Measurements from ENCODE around the gene ARCN1. TPM values are rescaled to one million over a fixed set of nuclear protein-coding genes. Genes with fewer than 3 reads are reported as not detected.
"Not testable (repeated sequence)": the region's sequence is repeated elsewhere in the genome, so short reads cannot be mapped to it uniquely, and the experiment has no call there.

ARCN1 gene
- total and polyA plus RNA-seq, 12 donors: 42.6 to 274 (median 104) TPM

DNA sequence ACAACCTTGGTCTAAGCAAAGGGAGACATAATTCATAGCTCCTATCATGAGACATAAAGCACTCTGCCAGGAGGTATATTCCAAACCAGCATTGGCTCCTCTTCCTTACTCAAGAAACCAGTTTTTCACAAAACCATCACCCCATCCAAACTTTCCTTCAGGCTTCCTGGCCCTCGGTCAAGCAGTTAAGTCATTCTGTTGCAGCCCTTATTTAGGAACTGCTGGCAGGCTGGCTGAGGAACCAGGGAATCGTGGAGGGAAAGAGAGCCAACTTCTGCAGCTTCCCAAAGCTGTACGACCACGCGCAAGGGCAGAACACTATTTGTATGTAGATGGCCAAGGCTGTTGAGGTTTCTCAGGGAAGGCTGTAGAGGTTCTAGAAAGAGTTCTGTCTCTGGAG, 7.2 kb upstream of the ARCN1 start:
- Histone ChIP-seq H3K27me3 (no peaks in the 10 kb centered on the region), H3K4me1 (replicated peaks in 1 of 2) (peaks cover 0 to 5% of the 10 kb centered on the region in 2 donors), H3K9me3 (replicated peaks in 1 of 3) (no peaks in the 10 kb centered on the region), H3K27ac (peak overlapping the region in 1 of 5 donors; percentile 15), H3K36me3 (replicated peaks in 1 of 2) (no peaks in the 10 kb centered on the region), H3K4me3 (peak overlapping the region in 2 of 4 donors; percentile 38 to 48)
- intact Hi-C loops (cut with DNase I): no loop called here
- peak in 1 of 7 donors; percentile 26 for DNase-seq
- TF ChIP-seq, protein P1, sequence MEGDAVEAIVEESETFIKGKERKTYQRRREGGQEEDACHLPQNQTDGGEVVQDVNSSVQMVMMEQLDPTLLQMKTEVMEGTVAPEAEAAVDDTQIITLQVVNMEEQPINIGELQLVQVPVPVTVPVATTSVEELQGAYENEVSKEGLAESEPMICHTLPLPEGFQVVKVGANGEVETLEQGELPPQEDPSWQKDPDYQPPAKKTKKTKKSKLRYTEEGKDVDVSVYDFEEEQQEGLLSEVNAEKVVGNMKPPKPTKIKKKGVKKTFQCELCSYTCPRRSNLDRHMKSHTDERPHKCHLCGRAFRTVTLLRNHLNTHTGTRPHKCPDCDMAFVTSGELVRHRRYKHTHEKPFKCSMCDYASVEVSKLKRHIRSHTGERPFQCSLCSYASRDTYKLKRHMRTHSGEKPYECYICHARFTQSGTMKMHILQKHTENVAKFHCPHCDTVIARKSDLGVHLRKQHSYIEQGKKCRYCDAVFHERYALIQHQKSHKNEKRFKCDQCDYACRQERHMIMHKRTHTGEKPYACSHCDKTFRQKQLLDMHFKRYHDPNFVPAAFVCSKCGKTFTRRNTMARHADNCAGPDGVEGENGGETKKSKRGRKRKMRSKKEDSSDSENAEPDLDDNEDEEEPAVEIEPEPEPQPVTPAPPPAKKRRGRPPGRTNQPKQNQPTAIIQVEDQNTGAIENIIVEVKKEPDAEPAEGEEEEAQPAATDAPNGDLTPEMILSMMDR (IDR thresholded peaks at IDR 0.05): no peak
- TF ChIP-seq POLR2A (IDR thresholded peaks at IDR 0.05): no peak
- WGBS, 4 donors: 29 to 54% (median 43%) methylated on average over 3 to 5 of the region's 5 CpGs

DNA sequence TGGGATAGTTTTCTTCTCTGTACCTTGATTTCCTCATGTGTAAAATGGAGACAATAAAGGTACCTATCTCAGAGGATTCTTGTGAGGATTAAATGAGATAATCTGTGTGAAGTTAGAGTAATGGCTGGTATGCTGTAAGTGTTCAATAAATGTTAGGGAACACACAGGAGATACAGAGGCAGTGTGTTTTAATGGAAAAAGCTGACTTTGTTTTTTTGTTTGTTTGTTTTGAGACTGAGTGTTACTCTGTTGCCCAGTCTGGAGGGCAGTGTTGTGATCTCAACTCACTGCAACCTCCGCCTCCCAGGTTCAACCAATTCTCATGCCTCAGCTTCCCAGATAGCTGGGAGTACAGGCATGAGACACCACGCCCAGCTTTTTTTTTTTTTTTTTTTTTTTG, 2.5 kb upstream of the ARCN1 start:
- no peaks in the 10 kb centered on the region for H3K27me3 ChIP-seq
- peaks cover 3 to 25% of the 10 kb centered on the region in 2 donors for H3K4me1 ChIP-seq (replicated peaks in 1 of 2)
- DNase-seq: no peak
- no peaks in the 10 kb centered on the region for H3K9me3 ChIP-seq (replicated peaks in 1 of 3)
- no peak overlapping the region for H3K27ac ChIP-seq
- H3K36me3 ChIP-seq (replicated peaks in 1 of 2): no peaks in the 10 kb centered on the region
- intact Hi-C loops (cut with DNase I): no loop called here
- no peak overlapping the region for H3K4me3 ChIP-seq
- no peak for TF ChIP-seq POLR2A (IDR thresholded peaks at IDR 0.05)
- TF ChIP-seq, protein P1 (IDR thresholded peaks at IDR 0.05): no peak
- WGBS, 4 donors: 86 to 93% (median 91%) methylated on average over 2 of the region's 2 CpGs

DNA sequence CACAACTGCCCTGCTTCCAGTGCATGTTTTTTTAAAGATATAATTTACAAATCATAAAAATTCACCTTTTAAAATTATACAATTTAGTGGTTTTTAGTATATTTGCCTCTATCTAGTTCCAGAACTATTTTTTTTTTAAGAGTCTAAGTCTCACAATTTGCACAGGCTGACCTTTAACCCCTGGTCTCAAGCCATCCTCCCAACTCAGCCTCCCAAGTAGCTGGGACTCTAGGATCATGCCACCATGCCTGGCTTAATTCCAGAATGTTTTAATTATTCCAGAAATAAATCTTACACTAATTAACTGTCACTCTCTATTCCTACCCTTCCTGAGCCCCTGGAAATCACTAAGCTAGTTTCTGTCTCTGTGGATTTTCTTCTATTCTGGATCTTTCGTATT, 1.4 kb upstream of the ARCN1 start:
- peaks cover 8 to 32% of the 10 kb centered on the region in 2 donors for H3K4me1 ChIP-seq (replicated peaks in 1 of 2)
- H3K4me3 ChIP-seq: no peak overlapping the region
- no peak overlapping the region for H3K27ac ChIP-seq
- intact Hi-C loops (cut with DNase I): no loop called here
- no peaks in the 10 kb centered on the region for H3K9me3 ChIP-seq (replicated peaks in 1 of 3)
- DNase-seq: no peak
- H3K27me3 ChIP-seq: no peaks in the 10 kb centered on the region
- TF ChIP-seq, protein P1 (IDR thresholded peaks at IDR 0.05): no peak
- TF ChIP-seq POLR2A (IDR thresholded peaks at IDR 0.05): no peak
- 86 to 97% (median 95%) methylated on average over 1 of the region's 1 CpG for WGBS, 4 donors
- H3K36me3 ChIP-seq (replicated peaks in 1 of 2): no peaks in the 10 kb centered on the region

DNA sequence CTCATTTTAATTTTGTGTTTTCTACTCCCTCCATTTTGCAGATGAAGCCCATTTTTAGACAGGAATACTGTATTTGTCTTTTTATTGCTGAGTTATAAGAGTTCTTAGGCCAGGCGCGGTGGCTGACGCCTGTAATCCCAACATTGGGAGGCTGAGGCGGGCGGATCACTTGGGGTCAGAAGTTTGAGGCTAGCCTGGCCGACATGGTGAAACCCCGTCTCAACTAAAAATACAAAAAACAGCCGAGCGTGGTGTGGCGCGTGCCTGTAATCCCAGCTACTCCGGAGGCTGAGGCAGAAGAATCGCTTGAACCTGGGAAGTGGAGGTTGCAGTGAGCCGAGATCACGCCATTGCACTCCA, 528 bp upstream of the ARCN1 start:
- H3K9me3 ChIP-seq (replicated peaks in 1 of 3); H3K36me3 ChIP-seq (replicated peaks in 1 of 2); H3K27me3 ChIP-seq; intact Hi-C loops (cut with DNase I): not testable (repeated sequence)
- peak overlapping the region; percentile 30 to 99 (median 98) for H3K27ac ChIP-seq
- peak in 4 of 7 donors; percentile 27 to 70 (median 44) for DNase-seq
- peak overlapping the region in 2 of 4 donors; percentile 85 to 98 for H3K4me3 ChIP-seq
- 3 to 13% (median 8%) methylated on average over 15 of the region's 15 CpGs for WGBS, 4 donors
- peaks cover 8 to 38% of the 10 kb centered on the region in 2 donors for H3K4me1 ChIP-seq (replicated peaks in 1 of 2)

DNA sequence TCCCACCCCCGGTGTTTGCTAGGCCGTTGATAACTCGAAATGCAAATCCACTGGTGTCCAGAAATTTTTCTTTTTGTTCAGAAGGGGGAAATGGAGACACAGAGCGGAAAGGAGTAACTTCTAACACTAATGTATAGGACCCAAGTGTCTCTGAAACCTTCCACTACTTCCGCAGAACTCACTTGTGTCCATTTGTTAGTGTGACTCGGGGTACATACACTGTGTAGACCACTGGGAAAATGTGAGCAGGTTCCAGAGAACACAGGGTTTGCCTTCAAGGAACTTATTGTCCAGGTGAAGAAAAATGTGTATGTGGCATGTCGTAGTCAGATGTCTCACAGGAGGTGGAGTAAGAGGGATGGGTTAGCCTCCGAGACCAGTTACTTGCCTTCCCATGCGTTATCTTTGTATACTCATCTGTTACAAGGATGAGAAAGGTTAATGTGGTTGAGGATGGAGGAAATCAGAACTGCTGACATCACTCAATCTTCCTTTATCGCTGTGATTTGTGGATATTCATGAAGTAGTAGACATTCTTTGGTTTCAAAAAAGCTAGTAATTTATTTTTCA, 857 bp downstream of the ARCN1 start:
- peak overlapping the region; percentile 95 to 99 (median 98) for H3K27ac ChIP-seq
- peak overlapping the region; percentile 85 to 98 (median 93) for H3K4me3 ChIP-seq
- H3K27me3 ChIP-seq: no peaks in the 10 kb centered on the region
- no peaks in the 10 kb centered on the region for H3K36me3 ChIP-seq (replicated peaks in 1 of 2)
- no peaks in the 10 kb centered on the region for H3K9me3 ChIP-seq (replicated peaks in 1 of 3)
- H3K4me1 ChIP-seq (replicated peaks in 1 of 2): peaks cover 8 to 42% of the 10 kb centered on the region in 2 donors
- TF ChIP-seq, protein P1 (IDR thresholded peaks at IDR 0.05): no peak
- no peak for TF ChIP-seq POLR2A (IDR thresholded peaks at IDR 0.05)
- WGBS, 4 donors: 0 to 1% (median 0%) methylated on average over 10 of the region's 10 CpGs
- DNase-seq: no peak
- intact Hi-C loops (cut with DNase I): no loop called here
